MG63 (cell line): ENCODE results near the gene MACIR. TPM values are rescaled to one million over a fixed set of nuclear protein-coding genes. Genes with fewer than 3 reads are reported as not detected.

ENCODE experiments used
- DNase-seq: peaks from one replicate; pipeline ENCODE4 v3.0.0-alpha.2; 2020
- H3K27me3 ChIP-seq: fragments of 250-450 bp; sonication (Bioruptor Pico); 2 replicates; pipeline ENCODE4 v1.5.1; 2020; ENCODE audit warnings: mild to moderate bottlenecking, moderate library complexity
- H3K36me3 ChIP-seq: fragments of 250-450 bp; sonication (Bioruptor Pico); 2 replicates; pipeline ENCODE4 v1.5.1; 2020; ENCODE audit warnings: mild to moderate bottlenecking, moderate library complexity
- H3K4me3 ChIP-seq: fragments of 250-450 bp; sonication (Bioruptor Pico); 2 replicates; pipeline ENCODE4 v1.5.1; 2020; ENCODE audit warnings: mild to moderate bottlenecking, moderate library complexity
- H3K9me3 ChIP-seq: fragments of 250-450 bp; sonication (Bioruptor Pico); 2 replicates; pipeline ENCODE4 v1.5.1; 2020; ENCODE audit warnings: mild to moderate bottlenecking, moderate library complexity
- total RNA-seq: library from RNA; depleted of rRNA; stranded (reverse); fragments of >200 nt; shearing (Covaris generic); gene quantifications from 2 replicates; pipeline ENCODE4 v1.2.3, GENCODE V29; 2014; ENCODE audit warnings: low replicate concordance

MACIR gene
- total RNA-seq, 1 experiment from 2014 or later, result 30.9 TPM

GRCh38 chr5:103234239-103234975 is 24.2 kb upstream of the MACIR start:
- H3K9me3 ChIP-seq, result peaks cover 11% of the 10 kb centered on the region
- DNase-seq, result no peak
- H3K4me3 ChIP-seq, result no peak overlapping the region
- no peaks in the 10 kb centered on the region for H3K36me3 ChIP-seq
- H3K27me3 ChIP-seq, result 0 out of 2 replicates have a peak, but pooled peaks cover 3% of the 10 kb centered on the region

DNA sequence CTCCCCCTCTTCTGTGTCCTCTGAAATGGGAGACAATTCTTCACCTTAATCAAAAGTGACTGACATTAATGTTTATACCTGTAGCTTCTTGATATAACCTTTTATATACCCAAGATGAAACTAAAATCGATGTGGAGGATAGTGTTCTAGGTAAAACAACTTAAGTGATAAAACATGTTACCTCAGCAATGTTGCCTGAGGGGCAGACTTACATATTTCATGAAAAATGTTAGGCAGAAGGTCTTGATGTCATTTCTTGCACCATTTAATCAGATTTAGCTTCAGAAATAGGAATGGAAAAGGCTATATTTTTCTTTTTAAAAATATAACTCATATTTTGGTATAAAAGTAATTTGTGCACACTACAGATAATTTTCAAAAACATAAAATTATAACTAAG is 22.7 kb upstream of the MACIR start:
- Histone ChIP-seq H3K27me3 (0 out of 2 replicates have a peak, but pooled peaks cover 3% of the 10 kb centered on the region), H3K36me3 (no peaks in the 10 kb centered on the region), H3K9me3 (peaks cover 12% of the 10 kb centered on the region), H3K4me3 (no peak overlapping the region)
- DNase-seq, result no peak

DNA sequence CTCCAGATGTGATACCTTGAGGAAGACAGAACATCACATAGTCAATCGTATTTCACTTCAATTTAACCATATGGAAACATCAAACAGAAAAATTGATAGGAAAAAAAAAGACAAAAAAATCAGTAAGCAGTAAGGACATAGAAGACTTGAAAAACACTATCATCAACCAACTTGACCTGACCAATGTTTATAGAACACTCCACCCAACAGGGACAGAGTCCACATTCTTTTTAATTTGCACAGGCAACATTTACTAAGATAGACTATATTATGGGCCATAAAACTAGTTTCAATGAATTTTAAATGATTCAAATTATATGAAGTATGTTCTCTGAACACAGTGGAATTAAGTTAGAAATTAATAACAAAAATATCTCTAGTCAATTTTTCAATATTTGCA is 20.8 kb upstream of the MACIR start:
- peaks cover 12% of the 10 kb centered on the region for H3K9me3 ChIP-seq
- no peak for DNase-seq
- 0 out of 2 replicates have a peak, but pooled peaks cover 3% of the 10 kb centered on the region for H3K27me3 ChIP-seq

DNA sequence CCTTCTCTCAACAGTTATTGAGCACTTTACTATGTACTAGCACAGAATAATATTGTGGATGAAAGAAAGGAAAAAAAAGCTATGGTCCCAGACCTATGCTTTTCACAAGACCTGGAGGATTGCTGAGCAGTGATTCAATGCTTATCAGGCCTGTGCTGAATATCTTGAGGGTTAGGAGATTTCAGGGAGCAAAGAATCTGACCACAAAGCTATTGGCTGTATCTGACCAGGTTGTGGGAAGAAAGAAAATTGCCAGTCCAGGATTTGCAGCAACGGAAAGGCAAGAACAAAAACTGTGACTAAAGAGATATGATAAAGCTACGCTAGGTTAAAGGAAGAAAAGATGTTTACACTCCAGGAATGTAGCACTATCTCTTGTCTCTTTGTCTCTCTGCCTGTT is 14.9 kb upstream of the MACIR start:
- Histone ChIP-seq H3K4me3 (no peak overlapping the region), H3K36me3 (no peaks in the 10 kb centered on the region), H3K9me3 (peaks cover 9% of the 10 kb centered on the region), H3K27me3 (peaks cover 14% of the 10 kb centered on the region)
- no peak for DNase-seq

More for the DNA sequence above, 20.8 kb upstream of the MACIR start:
- H3K4me3 ChIP-seq, result no peak overlapping the region
- H3K36me3 ChIP-seq, result no peaks in the 10 kb centered on the region

- DNase-seq, result no peak
- H3K27me3 ChIP-seq, result peaks cover 14% of the 10 kb centered on the region
- H3K36me3 ChIP-seq, result no peaks in the 10 kb centered on the region
- H3K4me3 ChIP-seq, result no peak overlapping the region
- H3K9me3 ChIP-seq, result peaks cover 1% of the 10 kb centered on the region
Observed at GRCh38 chr5:103244398-103244797, 14.2 kb upstream of the MACIR start.

DNA sequence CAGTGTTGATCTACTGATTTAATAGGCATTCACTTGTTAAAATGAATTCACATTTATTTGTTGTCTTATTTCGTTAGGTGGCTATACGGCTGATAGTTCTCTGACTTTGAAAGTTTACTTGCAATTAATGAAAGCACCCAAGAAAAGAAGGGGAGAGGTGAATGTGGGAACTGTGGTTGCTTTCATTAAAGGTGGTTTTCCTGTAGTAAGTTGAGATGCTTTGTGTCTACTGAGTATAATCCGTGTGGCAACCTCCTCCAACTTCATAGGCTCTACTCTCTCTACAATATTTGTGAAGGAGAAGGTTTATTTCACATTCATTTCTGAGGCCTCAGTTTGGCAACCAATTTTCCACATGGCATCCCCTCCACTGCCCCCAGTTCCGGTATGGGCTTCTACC is 12.8 kb upstream of the MACIR start:
- Histone ChIP-seq H3K36me3 (no peaks in the 10 kb centered on the region), H3K4me3 (no peak overlapping the region), H3K27me3 (peaks cover 19% of the 10 kb centered on the region), H3K9me3 (no peaks in the 10 kb centered on the region; the same call in 1 of the 2 replicates)
- no peak for DNase-seq

DNA sequence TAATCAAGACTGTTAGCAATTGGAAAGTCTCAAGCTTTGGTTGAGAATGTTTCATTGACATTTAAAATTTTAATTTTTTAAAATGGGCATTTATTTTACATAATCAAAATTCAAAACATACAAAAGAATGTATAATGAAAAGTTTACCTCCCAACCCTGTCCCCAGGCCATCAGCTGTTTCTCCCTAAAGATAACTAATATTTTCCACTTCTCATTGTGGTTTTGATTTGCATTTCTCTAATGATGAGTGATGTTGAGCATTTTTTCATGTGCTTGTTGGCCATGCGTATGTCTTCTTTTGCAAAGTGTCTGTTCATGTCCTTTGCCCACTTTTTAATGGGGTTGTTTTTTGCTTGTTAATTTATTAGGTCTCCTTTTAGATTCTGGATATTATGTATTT is 11.4 kb upstream of the MACIR start:
- DNase-seq, result no peak
- no peaks in the 10 kb centered on the region for H3K36me3 ChIP-seq
- H3K9me3 ChIP-seq, result no peaks in the 10 kb centered on the region; the same call in 1 of the 2 replicates
- no peak overlapping the region for H3K4me3 ChIP-seq
- peaks cover 21% of the 10 kb centered on the region for H3K27me3 ChIP-seq

DNA sequence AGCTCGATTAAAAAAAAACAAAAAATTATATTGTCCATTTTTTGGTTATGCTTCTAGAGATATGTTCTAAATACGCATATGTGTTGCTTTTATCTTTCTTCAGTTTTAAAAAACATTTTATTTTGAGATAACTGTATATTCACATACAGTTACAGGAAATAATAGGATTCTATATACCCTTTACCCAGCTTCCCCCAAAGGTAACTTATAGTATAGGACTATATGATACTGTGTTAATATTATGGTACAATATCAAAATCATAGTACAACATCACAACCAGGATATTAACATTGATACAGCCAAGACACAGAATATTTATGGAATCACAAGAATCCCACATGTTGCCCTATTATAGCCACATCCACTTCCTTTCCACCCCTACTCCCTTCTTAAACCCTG is 9.5 kb upstream of the MACIR start:
- no peak for DNase-seq
- H3K27me3 ChIP-seq, result peaks cover 21% of the 10 kb centered on the region

GRCh38 chr5:103254921-103255320 is 3.6 kb upstream of the MACIR start:
- peaks cover 3% of the 10 kb centered on the region for H3K27me3 ChIP-seq
- DNase-seq, result no peak
- H3K36me3 ChIP-seq, result no peaks in the 10 kb centered on the region
- no peaks in the 10 kb centered on the region for H3K9me3 ChIP-seq
- H3K4me3 ChIP-seq, result no peak overlapping the region

More for the DNA sequence above, 9.5 kb upstream of the MACIR start:
- Histone ChIP-seq H3K9me3 (no peaks in the 10 kb centered on the region; the same call in 1 of the 2 replicates), H3K36me3 (no peaks in the 10 kb centered on the region), H3K4me3 (no peak overlapping the region)

DNA sequence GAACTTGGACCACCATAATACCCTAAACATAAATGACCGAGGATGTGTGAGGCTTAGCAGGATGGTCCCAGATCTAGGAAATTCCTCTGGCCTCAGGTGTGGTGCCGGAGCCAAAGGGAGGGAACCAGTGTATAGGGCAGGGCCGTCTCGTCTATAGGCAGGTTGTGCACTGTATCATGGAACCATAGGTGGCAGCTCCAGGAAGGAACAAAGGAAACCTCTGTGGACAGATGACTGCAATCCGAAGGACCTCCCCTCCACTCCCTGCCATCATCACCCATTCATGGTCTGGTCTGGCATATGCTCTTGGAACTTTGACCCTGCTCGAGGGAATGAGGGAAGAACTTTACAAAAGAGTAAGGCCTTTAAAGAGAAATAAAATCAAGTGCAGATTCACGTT is 2.9 kb upstream of the MACIR start:
- Histone ChIP-seq H3K4me3 (no peak overlapping the region), H3K36me3 (no peaks in the 10 kb centered on the region), H3K9me3 (no peaks in the 10 kb centered on the region), H3K27me3 (peaks cover 3% of the 10 kb centered on the region)
- no peak for DNase-seq

DNA sequence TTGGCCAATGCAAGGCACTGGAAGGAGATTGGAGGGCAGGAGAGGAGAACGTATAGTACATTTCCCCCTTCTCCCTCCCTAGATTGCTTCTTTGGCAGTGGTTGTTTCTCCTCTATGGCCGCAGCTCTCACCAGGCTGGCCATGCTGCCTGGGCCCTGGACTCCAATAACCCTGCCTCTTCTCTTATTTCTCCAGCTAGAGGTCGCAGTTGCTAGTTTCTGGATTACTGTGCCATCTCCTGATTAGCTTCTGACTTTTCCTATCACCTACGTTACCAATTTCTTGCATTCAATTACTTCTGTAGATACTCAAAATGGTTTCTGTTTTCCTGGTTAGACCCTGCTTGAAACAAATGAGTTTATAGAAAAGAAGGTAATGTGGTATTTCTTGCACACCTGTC is 2.4 kb upstream of the MACIR start:
- no peak for DNase-seq
- no peaks in the 10 kb centered on the region for H3K9me3 ChIP-seq
- no peaks in the 10 kb centered on the region; the same call in 1 of the 2 replicates for H3K27me3 ChIP-seq
- H3K4me3 ChIP-seq, result no peak overlapping the region
- H3K36me3 ChIP-seq, result no peaks in the 10 kb centered on the region

DNA sequence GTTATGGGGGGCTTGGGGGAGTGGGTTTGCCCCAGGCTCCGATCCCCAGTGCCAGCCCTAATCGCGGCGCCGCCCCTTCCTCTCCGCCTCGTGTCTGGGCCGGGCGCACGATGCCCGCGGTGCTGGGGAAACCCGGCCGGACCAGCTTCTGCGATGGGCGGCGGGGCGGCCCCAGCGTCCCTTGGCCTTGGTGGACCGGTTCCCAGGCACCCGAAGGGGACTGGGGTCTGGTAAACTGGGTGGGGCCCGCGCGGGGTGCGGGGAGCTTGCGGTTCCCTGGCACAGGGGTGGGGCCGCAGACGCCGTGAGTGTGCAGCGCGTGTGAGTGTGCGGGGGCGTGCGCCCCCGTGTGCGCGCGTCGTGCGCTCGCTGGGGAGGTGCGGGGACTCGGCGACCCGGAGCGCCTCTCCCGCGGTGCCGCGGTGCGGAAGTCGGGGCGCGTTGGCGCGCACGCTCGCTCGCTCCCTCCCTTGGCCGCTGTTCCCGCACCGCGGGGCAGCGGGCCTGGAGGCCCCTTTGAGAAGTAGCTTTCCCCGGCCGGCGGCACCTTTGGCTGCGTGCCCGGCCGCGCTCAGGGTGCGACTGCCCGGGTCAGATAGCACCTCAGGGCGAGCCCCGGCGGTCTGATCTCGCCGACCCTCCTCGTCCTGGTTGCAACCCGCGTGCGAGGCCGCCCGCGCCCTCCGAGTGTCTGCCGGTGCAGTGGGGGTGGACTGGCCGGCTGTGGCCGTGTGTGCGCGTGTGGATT is 568 bp downstream of the MACIR start:
- Histone ChIP-seq H3K27me3 (no peaks in the 10 kb centered on the region), H3K9me3 (no peaks in the 10 kb centered on the region), H3K4me3 (peak overlapping the region; percentile 72), H3K36me3 (no peaks in the 10 kb centered on the region)
- DNase-seq, result peak; percentile 76

DNA sequence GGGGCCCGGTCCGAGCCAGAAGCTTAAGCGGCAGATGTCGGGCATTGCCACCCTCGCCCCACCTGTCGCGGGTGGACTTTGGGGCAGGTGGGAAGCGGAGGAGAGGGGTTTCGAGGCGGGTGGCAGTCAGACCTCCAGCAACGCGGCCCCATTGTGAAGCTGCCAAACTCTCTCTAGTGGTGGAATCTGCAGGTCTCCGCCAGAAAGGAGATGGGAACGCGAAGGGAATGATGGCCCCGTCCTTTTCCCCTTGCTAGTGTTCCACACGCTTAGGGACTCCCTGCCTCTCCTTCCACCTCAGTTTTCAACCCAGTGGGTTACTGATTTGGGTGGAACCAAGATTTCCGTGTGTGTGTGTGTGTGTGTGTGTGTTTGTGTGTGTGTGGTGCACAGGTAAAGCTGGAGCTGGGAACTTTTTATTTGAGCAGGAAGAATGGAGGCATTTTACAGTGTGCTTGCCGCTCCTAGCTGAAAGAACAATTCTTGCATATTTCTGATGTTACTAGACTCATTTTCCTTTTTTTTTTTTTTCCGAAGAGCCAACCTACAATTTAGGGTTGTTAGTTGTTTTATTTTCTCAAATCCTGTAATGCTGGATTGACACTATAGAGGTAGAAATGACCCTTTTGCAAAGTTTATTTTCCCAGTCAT is 1.3 kb downstream of the MACIR start:
- H3K36me3 ChIP-seq, result no peaks in the 10 kb centered on the region
- H3K9me3 ChIP-seq, result no peaks in the 10 kb centered on the region
- H3K4me3 ChIP-seq, result peak overlapping the region; percentile 72
- no peaks in the 10 kb centered on the region for H3K27me3 ChIP-seq
- DNase-seq, result no peak

DNA sequence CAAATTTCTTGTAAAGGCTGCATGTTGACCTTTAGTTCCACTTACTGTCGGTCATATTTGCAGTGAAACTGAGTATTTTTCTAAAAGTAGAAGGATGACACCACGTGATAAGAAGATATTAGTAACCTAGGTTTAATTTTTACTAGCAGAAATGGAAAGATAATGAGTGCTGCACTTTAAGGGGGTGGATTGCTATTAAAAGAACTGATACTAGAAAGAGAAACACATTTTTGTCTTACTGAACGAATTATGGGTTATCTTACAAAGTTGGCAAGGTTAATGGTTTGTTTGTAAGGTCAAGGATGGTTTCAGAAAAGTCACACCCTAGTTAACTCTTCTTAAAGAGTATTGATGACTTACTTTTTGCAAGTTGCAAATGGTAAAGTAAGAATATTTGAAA is 2.4 kb downstream of the MACIR start:
- Histone ChIP-seq H3K36me3 (peaks cover 4% of the 10 kb centered on the region), H3K4me3 (no peak overlapping the region; the same call in 1 of the 2 replicates), H3K27me3 (no peaks in the 10 kb centered on the region), H3K9me3 (no peaks in the 10 kb centered on the region)
- DNase-seq, result no peak

DNA sequence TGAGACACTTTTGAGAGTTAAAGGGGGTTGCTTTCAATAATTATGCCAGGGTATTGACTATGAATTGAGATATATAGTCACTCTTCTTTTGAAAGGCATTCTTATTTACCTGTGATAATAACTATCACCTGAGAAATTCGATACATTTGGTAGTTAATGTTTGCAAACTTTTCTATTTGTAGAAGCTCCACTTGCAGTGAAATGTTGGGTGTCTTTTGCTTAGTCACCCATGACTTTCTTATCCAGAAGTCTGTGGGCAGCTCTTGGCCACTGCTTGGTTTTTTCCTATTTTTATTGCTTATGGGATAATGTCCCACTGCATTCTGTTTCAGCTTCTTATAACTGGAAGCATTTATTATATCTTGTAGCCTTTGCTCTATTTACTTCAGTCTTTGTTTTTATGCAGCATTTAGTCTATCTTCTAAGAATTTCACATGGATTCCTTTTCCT is 3.9 kb downstream of the MACIR start:
- Histone ChIP-seq H3K36me3 (peaks cover 17% of the 10 kb centered on the region), H3K9me3 (no peaks in the 10 kb centered on the region), H3K4me3 (no peak overlapping the region), H3K27me3 (no peaks in the 10 kb centered on the region)
- peak; percentile 20 for DNase-seq

DNA sequence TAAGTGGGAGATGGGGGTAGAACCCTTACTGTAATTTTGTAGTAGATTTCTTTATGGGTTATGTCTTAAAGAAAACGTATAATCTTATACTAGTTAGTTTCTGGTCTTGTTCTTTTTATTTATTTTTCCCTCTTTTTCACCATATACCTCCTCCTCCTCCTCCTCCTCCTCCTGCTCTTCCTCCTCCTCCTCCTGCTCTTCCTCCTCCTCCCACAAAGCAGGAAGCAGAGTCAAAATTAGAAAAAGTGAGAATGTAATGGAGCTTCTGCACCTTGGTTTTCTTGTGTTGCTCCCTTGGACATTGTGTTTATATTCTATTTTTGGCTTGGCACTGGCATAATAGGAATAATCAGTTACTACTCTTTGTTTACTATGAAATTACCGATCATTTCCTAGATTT is 4.5 kb downstream of the MACIR start:
- no peak for DNase-seq
- peaks cover 22% of the 10 kb centered on the region for H3K36me3 ChIP-seq
- no peaks in the 10 kb centered on the region for H3K9me3 ChIP-seq
- no peaks in the 10 kb centered on the region for H3K27me3 ChIP-seq
- no peak overlapping the region for H3K4me3 ChIP-seq

- Histone ChIP-seq H3K36me3 (peaks cover 22% of the 10 kb centered on the region), H3K4me3 (no peak overlapping the region), H3K27me3 (no peaks in the 10 kb centered on the region), H3K9me3 (no peaks in the 10 kb centered on the region)
- no peak for DNase-seq
Observed at GRCh38 chr5:103264508-103264907, 5.9 kb downstream of the MACIR start.
